Mammary epithelial cell (primary cell): ENCODE measurements around the gene KPNA4.

ENCODE experiments used
- CTCF ChIP-seq, 2 donors: IDR thresholded peaks in 1 of 2; conservative IDR thresholded peaks in 1 of 2; 2 replicates each; pipeline ENCODE4 v1.5.1; 2011 to 2012; ENCODE audit warnings: inconsistent platforms in 2 of 2, low read length in 2 of 2, mild to moderate bottlenecking in 2 of 2, control low read depth in 1 of 2, low read depth in 1 of 2; ENCODE audit not compliant: insufficient read depth in 1 of 2; ENCODE audit errors: extremely low read depth in 1 of 2
- EZH2 ChIP-seq: IDR thresholded peaks from 2 replicates; pipeline ENCODE4 v1.6.1; 2012; ENCODE audit warnings: low read length, inconsistent platforms, borderline replicate concordance

GRCh38 chr3:160553827-160554226 is 11.5 kb downstream of the KPNA4 start:
- TF ChIP-seq CTCF (conservative IDR thresholded peaks at IDR 0.05 in 1 of 2, IDR thresholded peaks at IDR 0.05 in 1 of 2; ENCODE audit: extremely low read depth in 1 of 2, insufficient read depth in 1 of 2, low read depth in 1 of 2, low read length in 2 of 2) (no peak), EZH2 (no peak)
